Measurements from ENCODE around the gene ROBO1.
"Not testable (repeated sequence)": the region's sequence is repeated elsewhere in the genome, so short reads cannot be mapped to it uniquely, and the experiment has no call there.

ROBO1 gene

DNA sequence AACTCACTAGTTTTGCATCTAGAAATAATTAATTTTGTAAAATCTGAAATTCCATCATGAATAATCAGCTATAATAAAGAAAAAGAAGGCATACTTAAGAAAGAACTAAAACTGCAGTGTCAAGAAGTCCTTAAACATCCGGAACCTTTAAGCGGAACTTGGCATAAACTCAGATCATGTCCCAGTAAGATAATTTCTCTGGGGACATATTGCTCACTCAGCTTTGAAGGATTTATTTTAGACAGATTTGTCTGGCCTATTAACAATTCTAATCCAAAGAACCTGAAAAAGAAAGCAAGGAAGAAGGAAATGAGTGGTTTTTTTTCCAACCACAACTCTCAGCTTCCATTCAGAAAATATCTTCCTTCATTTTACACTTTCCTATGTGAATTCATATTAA lies 850.3 kb downstream of the ROBO1 start:
- DNase-seq (ENCODE audit: low read depth in 2 of 2): no peak

DNA sequence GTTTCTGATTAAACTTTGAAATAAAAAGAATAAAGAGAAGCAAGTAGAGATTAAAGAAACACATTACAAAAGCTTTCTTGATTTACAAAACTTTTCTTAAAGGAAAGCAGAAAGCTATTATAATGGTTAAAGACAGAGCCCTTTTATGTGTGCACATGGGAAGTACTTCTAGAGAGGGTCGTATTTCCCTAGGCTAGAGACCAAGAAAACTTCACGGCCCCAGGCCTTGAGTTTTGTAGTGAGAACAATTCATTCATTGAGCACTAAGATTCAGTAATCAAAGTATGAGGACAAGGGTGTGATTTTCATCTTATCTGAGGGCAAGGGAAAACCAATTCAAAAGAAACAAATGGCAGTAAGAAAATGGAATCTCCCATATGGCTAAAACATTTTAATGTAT lies 854.1 kb downstream of the ROBO1 start:
- DNase-seq (ENCODE audit: low read depth in 2 of 2): no peak

DNA sequence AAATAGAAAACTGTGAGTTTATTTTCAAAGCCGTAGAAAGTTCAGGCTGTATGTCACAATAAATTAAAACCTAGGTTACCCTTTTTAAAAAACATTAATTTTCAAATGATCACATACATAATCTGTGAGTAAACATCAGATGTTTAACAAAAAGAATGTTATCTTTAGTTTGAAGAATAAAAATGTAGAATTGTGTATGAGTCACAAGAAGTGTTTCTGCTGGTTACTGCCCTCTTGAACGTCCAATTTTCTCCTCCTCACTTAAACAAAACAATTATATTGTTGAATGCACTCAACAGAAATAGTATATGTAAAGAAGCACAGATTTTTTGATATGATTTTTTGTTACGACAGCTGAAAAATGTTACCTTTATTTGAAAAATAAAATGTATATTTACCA lies 855.1 kb downstream of the ROBO1 start:
- DNase-seq (ENCODE audit: low read depth in 2 of 2): no peak

DNA sequence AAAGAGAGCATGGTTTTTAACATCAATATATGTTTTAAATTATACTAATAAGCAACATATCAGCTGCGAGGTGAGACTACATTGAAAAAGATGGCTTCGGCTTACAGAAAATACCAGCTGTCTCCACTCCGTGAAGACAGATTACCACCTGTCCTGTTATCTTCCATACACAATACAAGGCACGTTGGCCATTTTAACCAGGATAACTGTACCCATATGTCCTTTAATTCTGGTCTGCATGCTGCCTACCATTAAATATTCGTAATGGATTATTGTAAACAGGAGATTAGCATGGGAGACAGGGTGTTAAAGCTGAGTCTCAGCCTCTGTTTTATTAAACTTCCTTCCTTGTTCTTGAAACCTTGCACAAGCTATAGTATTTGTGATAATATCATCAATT lies 855.5 kb downstream of the ROBO1 start:
- DNase-seq (ENCODE audit: low read depth in 2 of 2): no peak

DNA sequence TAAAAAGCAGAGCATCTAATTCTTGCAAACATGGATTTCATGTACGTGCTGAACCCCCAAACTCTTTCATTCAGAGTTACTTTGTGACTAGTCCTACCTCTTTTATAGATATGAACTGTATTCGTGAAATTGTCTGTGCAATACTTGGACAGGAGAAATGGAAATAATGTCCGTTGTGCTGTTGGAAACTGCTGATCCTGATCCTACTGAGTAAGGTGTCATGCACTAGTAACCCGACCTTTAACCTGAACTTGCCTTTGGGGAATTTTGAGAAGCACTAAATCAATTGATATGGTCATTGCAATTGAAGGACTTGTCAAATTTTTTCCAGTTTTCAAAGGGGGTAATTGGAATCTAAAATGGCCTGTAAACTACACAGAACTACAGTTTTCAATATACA lies 856.4 kb downstream of the ROBO1 start:
- no peak for DNase-seq (ENCODE audit: low read depth in 2 of 2)

DNA sequence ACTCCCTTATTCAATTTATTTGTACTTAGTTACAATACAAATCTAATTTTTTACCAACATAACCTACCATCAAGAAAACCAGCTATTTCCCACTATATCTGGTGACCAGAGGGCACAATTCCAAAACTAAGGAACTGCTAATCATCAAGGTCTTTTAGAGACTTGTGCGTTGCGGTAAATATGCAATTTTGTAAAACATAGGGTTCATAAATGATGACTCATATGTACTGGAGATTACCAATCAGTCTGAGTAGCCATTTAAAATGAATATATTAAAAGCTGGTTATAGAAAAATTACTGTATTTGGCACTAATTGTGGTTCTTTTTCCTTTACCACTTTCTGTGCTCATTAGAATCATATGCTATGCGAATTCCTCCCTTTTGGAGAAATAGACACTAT lies 859.6 kb downstream of the ROBO1 start:
- no peak for DNase-seq (ENCODE audit: low read depth in 2 of 2)

DNA sequence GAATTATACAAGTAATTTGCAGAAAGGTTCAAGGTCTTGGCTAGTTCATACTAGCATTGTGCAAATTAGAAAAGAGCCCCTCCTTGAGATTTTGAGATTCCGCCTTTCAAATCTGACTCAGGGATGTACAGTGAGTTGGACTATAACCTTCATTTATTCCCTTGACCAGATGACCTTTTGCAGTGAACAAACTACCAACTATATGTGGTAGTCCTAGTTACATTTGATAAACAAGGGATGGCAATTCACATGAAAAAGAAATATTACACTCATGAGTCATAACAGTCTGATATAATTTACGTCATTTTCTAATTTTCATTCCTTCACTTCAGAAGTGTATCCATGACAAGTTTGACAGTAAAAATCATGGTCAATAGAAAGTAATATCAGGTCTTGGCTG lies 860.4 kb downstream of the ROBO1 start:
- no peak for DNase-seq (ENCODE audit: low read depth in 2 of 2)

DNA sequence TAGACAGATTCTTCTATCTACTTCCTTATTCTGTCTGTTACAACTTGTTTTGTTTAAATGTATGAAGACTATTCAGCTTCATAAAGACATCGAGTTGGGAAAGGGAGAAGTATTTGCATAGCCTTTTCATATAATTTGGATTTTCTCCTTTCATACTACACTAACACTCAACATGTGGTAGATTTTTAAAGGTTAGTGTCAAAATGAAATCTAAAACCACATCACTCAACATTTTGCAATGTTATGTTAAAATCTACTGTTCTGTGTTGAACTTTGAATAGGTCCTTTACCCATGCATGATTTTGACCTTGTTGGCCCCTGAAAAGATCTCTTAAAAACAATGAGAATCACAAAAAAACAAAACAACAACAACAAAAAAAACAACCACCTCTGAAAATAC lies 860.9 kb downstream of the ROBO1 start:
- no peak for DNase-seq (ENCODE audit: low read depth in 2 of 2)

DNA sequence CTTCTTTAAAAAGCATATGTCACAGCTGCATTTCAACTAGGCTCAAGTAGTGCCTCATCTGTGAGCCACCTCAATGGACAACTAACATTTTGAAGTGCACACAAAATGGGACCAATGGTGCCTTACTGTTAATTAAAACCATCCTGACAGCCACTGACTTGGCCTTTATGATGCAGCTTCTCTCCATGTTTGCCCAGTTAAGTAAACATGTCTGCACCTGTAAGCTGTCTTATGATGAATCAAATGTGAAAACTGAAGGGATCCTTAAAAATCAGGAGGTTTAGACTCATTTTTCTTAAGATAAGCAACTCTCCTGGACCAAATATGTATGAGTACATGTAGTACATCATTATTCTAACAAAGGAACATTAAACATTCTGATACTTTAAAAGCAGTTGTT lies 861.6 kb downstream of the ROBO1 start:
- no peak for DNase-seq (ENCODE audit: low read depth in 2 of 2)

DNA sequence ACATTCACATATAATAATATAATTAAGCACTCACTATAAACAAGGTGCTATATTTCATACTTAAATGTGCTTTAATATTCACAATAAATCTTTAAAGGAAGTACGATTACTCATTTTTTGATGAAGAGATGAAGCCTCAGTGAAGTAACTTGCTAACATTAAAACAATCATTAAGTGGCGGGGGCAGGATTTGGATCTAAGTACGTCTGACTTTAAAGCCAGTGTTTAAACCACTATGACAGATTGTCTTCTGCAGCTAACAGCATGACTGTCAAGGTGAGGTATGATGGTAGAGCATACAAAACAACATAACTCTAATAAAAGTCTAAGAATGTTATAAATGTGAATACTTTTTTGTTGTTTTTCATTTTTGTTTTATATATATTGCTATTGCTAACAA lies 862.1 kb downstream of the ROBO1 start:
- no peak for DNase-seq (ENCODE audit: low read depth in 2 of 2)

DNA sequence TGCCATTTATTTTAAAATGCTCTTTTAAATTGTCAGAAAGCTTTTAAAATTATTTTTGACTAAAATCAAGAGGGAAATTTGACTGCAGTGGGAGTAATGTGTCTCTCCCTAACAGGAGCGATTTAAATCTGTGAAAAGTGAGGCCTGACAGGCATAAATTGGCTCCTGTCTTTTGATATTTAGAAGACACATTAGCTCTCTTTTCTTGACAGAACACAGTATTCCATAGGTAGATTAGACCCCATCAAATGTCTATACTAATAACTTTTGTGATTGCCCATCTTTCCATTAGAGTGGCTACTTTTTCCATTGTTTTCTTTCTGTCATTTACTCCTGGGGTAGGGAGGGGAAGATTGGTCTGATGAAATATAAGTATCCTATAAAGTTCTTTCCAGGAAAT lies 866.3 kb downstream of the ROBO1 start:
- DNase-seq (ENCODE audit: low read depth in 2 of 2): no peak

DNA sequence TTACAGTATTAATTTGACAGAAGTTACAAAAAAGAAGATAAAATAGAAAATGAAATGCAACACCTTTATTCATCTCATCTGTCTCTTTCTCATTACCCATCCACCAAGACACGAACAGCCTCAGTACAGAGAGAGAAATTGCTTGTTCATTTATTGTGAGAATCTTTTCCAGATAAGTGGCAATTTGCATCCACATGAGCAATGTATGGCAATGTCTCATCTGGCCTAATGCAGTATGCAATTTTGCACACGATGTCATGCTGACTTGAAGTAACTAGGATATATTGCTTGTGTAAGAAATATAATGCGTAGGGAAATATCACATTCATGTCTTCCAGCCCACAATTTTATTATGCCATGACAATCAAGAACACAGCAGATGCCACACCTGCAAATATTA lies 866.9 kb downstream of the ROBO1 start:
- no peak for DNase-seq (ENCODE audit: low read depth in 2 of 2)

DNA sequence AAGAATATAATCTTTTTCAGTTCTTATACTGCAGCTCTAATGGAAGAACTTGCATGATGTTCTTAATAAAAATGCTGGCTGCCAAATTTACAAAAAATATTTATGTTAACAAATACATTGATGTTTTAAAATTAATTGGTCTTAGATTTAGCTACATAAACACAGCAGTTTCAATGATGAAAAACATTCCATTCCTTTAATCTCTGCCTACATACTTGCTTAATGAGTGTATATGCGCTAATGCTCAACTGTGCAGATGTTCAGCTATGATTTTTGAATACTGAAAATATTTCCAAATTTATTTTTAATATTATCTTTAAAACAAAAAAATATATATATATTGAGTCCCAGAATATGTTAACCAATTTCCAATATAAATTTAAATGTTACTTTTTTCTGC lies 867.4 kb downstream of the ROBO1 start:
- no peak for DNase-seq (ENCODE audit: low read depth in 2 of 2)

DNA sequence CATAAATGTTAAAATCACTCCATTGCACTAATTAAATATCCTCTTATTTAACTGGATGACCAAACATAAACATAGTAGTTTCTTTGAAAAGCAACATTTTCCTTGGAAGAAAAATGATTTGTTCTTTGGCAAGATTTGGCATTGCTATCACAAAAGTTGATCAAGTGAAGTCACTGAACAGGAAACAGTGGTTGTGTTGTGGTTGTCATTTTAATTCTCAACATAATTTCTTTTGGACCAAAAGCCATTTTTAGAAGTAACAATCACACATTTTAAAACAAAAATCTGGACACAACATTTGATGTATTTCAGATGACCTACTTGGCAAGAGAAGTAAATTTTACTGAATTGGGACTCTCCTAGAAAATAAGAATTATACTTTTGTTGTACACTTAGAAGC lies 872.3 kb downstream of the ROBO1 start:
- DNase-seq (ENCODE audit: low read depth in 2 of 2): no peak

DNA sequence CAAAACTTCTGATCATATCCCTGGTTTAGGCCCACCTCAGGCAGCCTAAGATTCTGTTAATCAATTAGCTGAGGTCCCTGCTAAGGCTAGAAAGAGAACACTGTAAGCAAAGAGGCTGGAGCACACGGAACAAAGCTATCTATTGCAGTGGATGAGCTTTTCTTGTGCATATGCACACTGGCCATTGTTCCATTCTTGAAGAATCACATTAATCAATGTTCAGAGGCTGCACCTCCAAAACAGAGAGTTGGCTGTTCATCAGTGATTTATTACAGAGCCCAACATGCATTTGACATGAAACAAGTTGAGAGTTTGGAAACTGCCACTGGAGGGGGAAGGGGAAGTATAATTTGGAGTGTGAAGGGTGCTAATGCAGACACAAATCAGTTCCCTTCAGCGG lies 873.0 kb downstream of the ROBO1 start:
- DNase-seq (ENCODE audit: low read depth in 2 of 2): no peak

DNA sequence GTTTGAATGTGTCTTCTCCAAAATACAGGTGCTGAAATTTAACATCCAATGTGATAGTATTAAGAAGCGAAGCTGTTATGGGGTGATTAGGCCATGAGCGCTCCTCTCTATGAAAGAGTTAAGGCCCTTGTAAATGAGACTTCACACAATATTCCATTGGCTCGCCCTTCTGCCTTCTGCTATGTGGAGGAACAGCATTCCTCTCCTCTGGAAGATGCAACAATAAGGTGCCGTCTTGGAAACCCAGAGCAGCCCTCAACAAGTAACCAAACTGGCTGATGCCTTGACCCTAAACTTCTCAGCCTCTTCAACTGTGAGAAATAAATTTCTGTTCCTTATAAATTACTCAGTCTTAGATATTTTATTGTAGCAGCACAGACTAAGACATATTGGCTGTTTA lies 874.6 kb downstream of the ROBO1 start:
- no peak for DNase-seq (ENCODE audit: low read depth in 2 of 2)

DNA sequence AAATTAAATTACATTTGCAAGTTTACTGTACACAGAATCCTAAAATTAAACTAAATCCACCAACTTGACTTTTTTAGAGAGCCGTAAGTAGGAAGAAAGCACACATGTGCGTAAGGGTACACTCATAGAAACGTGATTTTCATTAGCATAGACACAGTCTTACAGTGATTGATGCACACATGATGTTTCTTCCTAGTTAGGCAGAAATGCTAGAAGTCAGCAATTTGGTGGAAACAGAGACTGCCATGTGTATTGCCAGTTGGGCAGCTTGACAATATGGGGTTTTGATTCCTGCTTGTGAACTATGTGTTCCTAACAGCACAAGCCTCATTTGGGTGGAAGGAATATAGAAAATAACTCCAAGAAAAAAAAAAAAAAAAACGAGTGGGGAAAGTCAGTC lies 878.5 kb downstream of the ROBO1 start:
- DNase-seq (ENCODE audit: low read depth in 2 of 2): no peak

DNA sequence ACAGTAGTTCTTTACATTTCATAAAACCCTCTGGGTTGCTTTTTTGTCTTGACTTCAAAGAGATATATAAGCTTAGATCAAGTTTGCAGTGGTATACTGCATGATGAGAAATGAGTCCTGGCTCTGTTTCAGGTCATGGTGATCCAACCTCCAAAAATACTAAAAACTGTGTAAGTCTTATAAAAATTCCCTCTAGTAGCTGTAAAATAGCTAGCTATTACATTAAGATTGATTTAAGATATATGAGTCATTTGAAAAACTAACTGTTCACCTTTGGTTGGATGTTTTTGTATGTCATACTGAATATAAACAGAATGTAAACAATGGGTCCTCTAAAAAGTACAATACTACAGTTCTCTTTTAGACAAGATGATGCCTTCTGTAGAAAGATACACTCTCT lies 879.2 kb downstream of the ROBO1 start:
- DNase-seq (ENCODE audit: low read depth in 2 of 2): no peak

DNA sequence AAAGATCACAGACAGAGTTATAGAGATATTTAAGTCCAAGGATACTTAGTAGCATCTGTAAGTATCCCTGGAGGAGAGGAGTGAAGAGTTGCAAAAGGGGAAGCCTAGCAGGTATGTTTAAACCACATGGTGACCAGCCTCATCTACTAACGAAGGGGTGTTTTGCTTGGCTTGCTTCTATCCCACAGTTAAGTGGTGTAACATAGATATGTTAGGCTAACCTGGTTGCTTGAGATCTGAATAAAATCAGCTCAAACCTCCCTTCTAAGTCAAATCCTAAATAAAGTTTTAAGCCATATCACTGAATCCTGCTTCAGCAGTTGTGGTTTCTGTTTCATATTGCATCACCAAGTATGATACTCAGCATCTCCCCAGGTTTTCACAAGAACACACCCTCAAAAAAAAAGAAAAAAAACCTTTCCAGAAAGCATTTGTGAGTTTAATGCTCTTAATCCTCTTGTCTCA lies 880.2 kb downstream of the ROBO1 start:
- DNase-seq (ENCODE audit: low read depth in 2 of 2): no peak

DNA sequence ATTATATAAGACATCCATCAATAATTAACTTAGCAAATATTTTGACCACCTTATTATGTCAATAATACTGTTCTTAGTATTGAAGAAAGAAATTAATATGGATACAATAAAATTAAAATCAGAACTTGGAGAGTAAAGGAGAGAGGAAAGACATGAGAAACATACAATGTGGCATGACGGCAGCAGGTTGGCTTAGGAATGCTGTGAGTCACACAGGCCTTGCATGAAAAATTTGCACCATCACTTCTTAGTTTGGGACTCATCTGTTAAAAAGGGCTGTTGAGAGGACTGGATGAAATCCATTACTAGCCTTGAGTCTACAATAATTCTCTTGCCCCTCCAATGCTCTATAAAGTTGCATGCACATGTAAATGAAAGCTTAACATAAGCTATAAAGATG lies 880.8 kb downstream of the ROBO1 start:
- DNase-seq (ENCODE audit: low read depth in 2 of 2): no peak

DNA sequence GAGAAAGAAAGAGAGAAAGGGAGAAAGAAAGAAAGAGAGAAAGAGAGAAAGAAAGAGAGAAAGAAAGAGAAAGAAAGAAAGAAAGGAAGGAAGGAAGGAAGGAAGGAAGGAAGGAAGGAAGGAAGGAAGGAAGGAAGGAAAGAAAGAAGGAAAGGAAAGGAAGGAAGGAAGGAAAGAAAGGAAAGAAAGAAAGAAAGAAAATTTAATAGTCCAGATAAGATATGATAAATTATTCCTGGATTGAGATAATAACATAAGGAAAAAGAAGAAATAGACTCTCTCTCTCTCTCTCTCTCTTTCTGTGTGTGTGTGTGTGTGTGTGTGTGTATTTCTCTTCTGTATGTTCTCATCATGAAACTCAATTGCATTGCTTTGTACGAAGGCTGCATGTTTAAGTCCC lies 883.2 kb downstream of the ROBO1 start:
- DNase-seq (ENCODE audit: low read depth in 2 of 2): not testable (repeated sequence)

DNA sequence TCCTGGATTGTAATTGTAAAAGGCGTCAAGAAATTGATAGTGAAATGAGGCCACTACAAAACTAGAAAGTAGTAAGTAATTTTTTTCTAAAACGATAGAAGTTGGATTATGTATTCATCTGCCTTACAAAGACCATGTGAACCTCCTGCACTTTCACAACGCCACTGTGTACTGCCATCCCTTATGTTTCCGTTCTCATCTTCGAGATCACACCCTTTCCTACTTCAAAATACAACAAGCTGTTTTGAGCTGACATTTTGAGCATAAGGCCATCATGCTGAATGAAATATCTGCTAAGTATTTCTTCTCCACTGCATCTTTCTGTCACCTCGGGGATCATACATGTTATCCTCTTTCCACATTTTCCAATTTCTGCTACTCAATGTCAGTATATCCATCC lies 885.5 kb downstream of the ROBO1 start:
- DNase-seq (ENCODE audit: low read depth in 2 of 2): no peak

DNA sequence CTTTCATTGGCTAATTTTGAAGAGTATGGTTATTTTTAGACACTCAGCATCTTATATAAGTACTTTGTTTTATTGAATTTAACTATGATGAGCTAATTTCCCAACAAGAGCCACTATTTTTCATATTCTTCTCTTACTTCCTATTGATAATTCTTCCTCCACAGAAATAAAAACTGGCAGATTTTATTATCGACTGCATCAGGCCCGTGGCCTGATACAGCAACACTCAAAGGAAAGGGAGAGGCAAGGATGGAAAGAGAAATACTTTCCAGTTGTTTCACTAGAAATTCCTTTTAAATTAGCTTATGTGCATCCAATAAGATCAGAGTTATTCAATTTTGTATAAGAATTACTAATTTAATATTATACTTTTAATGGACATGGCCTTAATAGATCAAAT lies 886.3 kb downstream of the ROBO1 start:
- DNase-seq (ENCODE audit: low read depth in 2 of 2): no peak

DNA sequence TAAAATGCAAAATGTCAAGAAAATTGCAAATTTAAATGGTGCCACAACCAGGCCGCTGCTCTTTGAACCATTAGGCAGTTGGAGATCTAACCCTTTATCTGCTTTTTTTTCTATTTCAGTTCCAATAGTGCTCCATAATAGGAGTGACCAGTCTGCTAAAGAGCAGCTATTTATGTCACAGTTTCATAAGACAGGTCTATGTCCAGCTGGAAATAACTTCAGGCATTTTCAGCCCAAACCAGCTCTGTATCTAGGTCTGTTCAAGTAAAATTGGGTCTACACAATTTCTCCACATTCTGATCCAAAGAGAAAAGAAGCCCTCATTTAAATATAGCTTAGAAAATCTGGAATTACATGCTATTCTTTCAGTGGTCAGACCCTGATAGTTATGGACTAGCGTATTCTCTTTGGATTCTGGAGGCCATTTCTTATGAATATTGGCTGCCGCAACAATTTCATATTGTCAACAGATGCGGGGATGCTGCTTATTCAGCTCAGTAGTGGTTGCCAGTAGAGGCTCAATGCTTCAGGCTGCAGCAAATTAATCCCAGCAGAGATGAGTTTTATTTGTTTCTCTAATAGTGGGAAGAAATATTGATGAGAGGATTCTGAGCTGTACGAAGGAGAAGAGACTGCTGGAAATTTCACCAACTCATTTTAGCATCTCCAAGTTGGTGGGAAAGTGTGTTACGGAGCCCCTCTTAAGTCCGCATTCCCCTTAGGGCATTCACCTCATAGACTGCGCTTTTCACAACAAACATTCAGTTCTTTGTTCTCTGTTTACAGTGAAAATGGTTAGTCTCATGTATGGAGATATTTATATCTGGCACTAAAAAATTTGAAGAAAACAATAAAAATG lies 887.0 kb downstream of the ROBO1 start:
- no peak for DNase-seq (ENCODE audit: low read depth in 2 of 2)
